ENCODE measurements around the gene PHOSPHO1.
"Not testable (repeated sequence)": the region's sequence is repeated elsewhere in the genome, so short reads cannot be mapped to it uniquely, and the experiment has no call there.

The PHOSPHO1 gene

DNA sequence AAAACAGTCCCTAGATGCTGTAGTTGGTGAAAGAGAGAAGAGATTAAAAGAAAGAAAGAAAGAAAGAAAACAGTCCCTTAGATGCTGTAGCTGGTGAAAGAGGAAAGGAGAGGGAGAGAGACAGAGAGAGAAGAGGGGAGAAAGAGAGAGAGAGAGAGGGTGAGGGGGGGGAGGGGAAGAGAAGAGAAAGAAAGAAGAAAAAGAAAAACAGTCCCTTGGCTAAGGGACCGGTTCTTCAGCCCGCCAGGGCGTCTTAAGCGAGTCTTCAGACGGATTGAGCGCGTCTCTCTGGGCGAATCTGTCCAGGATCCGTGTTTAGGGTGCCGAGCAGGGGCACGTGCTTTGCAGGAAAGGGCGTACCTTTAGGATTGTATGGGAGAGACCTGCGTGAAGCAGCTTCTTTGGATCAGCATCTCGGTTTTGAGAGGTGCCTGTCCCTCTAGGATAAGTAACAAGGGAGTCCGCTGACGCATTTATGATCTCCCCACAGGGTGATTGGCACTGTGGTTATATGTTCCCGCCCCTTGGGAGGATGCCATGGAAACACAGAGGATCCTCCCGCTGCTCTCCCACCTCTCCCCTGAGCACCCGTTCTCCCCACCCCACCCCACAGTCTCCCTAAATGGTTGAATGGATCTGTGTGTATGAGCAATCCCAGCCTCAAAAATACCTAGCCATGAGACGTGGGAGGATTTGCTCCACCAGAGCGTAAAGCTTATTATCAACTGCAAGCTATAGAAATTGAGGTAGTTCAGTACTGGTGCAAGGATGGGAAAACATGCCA lies 36.9 kb downstream of the PHOSPHO1 start:
- FAIRE-seq (no peak), DNase-seq (ENCODE audit: low spot score) (peak; percentile 79)

DNA sequence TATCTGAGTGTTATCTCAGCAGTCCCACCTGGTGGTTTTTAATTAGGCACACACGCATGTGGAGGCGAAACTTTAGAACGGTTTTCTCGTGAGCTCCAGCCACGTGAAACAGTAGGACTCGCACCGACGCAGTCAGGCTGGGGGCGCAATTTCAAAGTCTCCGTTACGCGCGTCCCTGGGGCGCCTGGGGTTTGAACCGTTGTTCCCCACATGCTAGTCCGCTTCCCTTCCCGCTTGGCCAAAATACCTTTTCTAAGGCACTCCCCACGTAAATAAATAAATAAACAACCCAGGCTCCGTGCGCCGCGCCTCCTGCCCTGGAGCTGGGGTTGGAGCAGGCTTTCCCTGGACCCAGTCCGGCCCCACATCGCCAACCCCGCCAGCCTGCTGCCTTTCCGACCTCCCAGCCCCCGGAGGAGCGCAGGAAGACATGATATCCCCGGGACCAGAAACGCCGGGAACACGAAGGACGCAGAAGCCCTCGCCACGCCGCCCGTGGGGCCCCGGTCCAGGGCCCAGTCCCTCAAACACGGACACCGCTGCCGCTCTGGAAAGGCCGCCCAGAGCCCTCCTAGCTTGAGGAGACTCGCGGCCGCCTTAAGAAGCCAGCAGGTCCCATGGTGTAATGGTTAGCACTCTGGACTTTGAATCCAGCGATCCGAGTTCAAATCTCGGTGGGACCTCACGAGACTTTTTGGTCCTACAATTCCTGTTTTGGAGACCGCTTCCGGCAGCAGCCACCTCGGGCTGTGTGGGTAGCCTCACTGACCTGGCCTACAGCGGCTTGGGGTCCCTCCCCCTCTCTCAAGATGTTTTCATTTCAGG lies 38.5 kb downstream of the PHOSPHO1 start:
- no peak for FAIRE-seq
- peak; percentile 79 for DNase-seq (ENCODE audit: low spot score)

DNA sequence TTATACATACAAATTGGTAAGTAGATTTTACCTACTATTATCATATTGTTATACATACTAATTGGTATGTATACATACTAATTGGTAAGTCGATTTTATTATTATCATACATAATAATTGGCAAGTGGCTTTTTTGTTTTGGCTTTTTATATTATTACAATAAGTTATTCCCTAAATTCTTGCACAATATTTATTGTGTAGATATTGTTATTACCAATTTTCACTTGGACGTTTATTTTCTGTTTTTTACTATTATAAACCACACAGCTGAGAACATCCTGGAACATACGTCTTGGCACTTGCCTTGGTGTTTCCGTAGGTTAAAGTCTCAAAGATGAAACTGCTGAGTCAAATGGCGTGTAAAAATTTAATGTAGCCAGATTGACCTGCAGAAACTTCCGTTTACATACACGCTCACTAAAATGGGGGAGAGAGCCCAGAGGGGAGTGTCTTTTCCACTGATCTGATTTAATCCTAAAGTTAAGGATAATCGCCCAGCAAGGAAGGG lies 39.1 kb downstream of the PHOSPHO1 start:
- FAIRE-seq: no peak
- no peak for DNase-seq (ENCODE audit: low spot score)

DNA sequence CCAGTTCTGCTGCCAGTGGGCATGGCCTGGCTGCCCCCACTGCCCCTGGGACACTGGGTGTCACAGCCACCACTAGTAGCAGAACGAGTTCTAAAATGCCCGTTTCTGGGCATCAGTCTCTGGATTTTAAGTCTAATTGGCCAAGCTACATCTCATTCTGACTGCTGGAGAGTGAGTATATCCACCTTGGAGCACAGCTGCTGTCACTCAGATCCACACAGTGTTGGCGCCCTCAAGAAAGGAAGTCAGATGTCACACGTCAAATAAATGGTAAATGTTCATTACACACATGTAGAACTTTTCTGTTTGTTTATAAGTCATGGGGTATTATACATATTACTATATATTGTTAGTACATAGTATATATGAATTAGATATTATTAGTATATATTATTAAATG lies 39.7 kb downstream of the PHOSPHO1 start:
- DNase-seq (ENCODE audit: low spot score): no peak
- no peak for FAIRE-seq

DNA sequence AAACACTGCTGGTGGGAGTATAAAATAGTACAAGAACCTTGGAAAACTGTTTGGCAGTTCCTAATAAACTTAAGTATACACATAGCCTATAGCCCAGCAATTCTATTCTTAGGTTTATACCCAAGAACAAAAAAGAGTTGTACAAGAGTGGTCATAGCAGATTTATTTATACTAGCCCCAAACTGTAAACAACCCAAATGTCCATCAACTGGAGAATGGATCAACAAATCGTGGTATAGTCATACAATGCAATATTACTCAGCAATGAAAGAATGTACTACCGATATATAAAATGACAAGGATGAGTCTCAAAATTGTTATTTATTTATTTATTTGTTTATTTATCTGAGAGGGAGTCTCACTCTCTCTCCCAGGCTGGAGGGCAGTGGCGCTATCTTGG lies 43.3 kb downstream of the PHOSPHO1 start:
- FAIRE-seq (no peak), DNase-seq (ENCODE audit: low spot score) (no peak)

DNA sequence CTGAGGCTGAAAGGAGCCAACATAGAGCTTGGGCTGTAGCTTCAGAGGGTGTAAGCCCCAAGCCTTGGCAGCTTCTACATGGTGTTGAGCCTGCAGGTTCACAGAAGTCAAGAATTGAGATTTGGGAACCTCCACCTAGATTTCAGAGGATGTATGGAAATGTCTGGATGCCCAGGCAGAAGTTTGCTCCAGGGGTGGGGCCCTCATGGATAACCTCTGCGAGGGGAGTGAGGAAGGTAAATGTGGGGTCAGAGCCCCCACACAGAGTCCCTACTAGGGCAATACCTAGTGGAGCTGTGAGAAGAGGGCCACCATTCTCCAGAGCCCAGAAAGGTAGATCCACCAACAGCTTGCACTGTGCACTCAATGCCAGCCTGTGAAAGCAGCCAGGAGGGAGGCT lies 45.2 kb downstream of the PHOSPHO1 start:
- not testable (repeated sequence) for FAIRE-seq; DNase-seq (ENCODE audit: low spot score)

DNA sequence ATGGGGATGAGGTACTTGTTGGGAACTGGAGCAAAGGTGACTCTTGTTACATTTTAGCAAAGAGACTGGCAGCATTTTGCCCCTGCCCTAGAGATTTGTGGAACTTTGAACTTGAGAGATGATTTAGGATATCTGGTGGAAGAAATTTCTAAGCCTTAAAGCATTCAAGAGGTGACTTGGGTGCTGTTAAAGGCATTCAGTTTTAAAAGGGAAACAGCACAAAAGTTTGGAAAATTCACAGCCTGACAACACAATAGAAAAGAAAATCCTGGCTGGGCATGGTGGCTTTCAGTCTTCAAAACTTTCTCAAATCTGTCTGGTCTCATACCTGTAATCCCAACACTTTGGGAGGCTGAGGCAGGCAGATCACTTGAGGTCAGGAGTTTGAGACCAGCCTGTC lies 46.1 kb downstream of the PHOSPHO1 start:
- DNase-seq (ENCODE audit: low spot score); FAIRE-seq: not testable (repeated sequence)

DNA sequence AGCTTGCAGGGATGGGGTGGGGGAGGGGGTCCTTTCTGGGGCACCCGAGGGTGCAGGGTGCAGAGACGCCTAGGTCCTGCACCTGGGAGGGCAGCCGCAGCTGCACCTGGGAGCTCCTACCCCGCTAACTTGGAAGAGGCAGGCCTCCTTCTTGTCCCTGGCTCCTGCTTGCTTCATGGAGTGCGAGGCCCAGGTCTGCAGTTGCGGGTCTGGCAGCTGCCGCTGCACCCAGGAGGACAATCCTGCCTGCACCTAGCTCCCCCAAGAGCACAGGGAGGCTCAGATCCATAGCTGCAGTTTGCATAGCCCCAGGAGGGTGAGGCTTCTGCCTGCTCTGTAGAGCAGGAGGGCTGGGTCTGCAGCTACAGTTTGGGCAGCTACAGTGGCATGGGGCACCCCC lies 46.8 kb downstream of the PHOSPHO1 start:
- no peak for FAIRE-seq
- DNase-seq (ENCODE audit: low spot score): no peak

DNA sequence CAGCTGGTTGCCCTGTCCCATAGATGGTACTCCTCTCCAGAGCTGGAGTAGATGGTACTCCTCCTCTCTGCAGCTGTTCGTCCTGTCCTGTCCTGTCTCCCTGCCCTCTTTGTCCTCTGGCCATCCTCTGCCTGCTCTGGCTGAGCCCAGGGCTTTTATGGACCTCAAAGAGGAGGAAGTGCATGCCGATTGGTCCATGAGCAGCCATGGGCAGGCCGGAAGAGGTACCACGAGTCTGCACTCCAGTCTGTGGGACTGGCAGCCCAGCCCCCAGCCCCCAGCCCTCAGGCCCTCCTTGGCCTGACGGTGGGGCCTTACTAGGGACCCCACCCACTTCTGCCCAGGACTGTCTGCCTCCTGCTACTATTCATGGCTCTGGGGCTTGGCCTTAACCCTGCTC lies 47.2 kb downstream of the PHOSPHO1 start:
- no peak for FAIRE-seq
- no peak for DNase-seq (ENCODE audit: low spot score)

DNA sequence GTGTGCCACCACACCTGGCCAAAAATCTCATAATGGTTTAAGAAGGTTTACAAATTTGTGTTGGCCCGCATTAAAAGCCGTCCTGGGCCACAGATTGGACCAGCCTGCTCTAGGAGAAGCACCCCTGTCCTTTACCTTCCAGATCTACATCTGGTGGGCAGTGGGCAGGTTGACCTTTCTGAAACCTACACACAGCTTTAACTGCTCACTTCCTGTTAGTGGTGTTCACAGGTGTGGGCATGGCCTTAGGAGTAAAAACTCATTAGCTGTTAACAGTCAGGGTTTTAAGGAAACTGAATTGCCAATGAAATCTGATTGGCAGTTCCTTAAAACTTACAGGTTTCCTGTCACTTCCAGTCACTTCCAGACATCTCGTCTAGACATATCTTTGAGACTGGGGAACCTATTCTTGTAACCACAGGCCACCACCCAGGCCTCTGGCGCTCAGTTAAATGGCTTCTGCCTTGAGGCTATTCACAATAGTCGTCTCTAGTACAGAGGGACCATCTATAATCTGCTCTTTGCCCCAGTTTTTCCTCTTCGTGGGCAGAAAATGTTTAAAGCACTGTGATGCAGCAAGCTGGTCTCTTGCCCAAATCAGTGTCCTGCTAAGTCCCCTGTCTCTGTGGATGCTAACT lies 49.5 kb downstream of the PHOSPHO1 start:
- DNase-seq (ENCODE audit: low spot score) (no peak), FAIRE-seq (no peak)

DNA sequence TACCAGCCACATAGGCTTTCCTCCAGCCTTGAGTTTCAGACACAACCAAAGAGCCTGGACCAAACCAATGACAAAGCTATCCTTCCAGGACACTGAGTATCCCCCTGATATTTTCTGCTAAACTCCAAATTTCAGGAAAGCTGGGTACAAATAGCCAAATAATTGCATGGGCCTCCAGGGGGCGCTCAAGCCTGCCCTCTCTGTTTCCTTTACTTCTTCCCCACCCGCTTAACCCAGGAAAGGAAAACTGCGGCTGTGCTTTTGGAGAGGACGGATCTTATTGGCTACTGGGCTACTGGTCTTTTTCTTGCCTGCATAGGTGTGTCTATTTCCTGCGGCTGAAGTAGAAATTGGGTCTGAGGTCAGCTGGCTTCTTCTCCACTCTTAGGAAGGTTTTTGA lies 50.3 kb downstream of the PHOSPHO1 start:
- FAIRE-seq: no peak
- DNase-seq (ENCODE audit: low spot score): peak; percentile 72

DNA sequence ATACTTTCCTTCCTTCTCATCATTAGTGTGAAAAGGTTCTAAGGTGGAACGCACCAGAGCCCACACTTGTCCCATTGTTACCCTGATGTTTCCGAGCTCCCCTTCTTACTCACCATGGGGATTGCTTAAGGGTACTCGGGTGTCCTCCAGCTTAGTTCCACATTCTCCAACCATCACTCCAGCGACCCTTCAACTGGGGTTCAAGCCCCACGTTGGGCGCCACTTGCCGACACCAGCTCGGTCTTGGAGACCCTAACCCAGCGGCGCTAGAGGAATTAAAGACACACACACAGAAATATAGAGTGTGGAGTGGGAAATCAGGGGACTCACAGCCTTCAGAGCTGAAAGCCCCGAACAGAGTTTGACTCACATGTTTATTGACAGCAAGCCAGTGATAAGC lies 54.6 kb downstream of the PHOSPHO1 start:
- FAIRE-seq; DNase-seq (ENCODE audit: low spot score): not testable (repeated sequence)
